Stomach (tissue), 4 donors: Measurements from ENCODE around the gene ST6GALNAC3.

Source experiments
- EP300 ChIP-seq: sonication (generic); formaldehyde crosslinking; IDR thresholded peaks from one replicate; pipeline ENCODE4 v1.6.1; 2017; ENCODE audit warnings: antibody characterized with exemption
- POLR2A ChIP-seq, 4 donors: fragments of 450-650 bp; IDR thresholded peaks; one replicate each; pipeline ENCODE4 v1.6.1; 2016; ENCODE audit warnings: antibody characterized with exemption in 4 of 4, control low read depth in 2 of 4, mild to moderate bottlenecking in 1 of 4, moderate library complexity in 1 of 4
- POLR2AphosphoS5 ChIP-seq, 3 donors: sonication (generic); formaldehyde crosslinking; IDR thresholded peaks; one replicate each; pipeline ENCODE4 v1.6.1; 2016; ENCODE audit warnings: antibody characterized with exemption in 3 of 3
- TF ChIP-seq, protein P1 (sequence below), 7 experiments: fragments of 450-650 bp in 4 of 7; fragments of 200-600 bp in 3 of 7; sonication (generic) in 3 of 7; IDR thresholded peaks; one replicate each; pipeline ENCODE4 v1.5.1; 2016 to 2019; ENCODE audit warnings: antibody characterized with exemption in 7 of 7, control low read depth in 2 of 7, mild to moderate bottlenecking in 1 of 7

DNA sequence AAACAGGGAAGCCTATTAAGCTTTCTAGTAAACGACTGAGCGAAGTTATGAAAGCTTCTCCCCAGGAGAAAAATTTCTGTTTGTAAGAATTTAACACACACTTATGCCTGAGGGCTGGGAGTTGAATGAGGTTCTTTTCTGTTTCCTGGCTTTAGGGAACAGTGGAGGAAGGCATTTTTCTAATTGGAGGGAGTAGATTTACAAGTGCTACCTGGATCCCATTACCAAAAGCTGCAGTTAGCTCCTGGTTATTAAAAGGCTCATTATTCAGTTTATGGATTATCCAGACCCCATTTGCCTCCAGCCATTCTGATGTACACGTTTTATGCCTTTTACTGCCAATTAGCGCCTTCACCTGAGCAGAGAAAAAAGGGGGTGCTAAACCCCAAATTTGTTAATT, 7.5 kb downstream of the ST6GALNAC3 start:
- no peak for TF ChIP-seq POLR2AphosphoS5 (IDR thresholded peaks at IDR 0.05)
- TF ChIP-seq, protein P1, sequence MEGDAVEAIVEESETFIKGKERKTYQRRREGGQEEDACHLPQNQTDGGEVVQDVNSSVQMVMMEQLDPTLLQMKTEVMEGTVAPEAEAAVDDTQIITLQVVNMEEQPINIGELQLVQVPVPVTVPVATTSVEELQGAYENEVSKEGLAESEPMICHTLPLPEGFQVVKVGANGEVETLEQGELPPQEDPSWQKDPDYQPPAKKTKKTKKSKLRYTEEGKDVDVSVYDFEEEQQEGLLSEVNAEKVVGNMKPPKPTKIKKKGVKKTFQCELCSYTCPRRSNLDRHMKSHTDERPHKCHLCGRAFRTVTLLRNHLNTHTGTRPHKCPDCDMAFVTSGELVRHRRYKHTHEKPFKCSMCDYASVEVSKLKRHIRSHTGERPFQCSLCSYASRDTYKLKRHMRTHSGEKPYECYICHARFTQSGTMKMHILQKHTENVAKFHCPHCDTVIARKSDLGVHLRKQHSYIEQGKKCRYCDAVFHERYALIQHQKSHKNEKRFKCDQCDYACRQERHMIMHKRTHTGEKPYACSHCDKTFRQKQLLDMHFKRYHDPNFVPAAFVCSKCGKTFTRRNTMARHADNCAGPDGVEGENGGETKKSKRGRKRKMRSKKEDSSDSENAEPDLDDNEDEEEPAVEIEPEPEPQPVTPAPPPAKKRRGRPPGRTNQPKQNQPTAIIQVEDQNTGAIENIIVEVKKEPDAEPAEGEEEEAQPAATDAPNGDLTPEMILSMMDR (IDR thresholded peaks at IDR 0.05): no peak
- TF ChIP-seq POLR2A (IDR thresholded peaks at IDR 0.05): no peak
- TF ChIP-seq EP300: no peak
